ENCODE data around the gene PHTF1.

PHTF1 gene

DNA sequence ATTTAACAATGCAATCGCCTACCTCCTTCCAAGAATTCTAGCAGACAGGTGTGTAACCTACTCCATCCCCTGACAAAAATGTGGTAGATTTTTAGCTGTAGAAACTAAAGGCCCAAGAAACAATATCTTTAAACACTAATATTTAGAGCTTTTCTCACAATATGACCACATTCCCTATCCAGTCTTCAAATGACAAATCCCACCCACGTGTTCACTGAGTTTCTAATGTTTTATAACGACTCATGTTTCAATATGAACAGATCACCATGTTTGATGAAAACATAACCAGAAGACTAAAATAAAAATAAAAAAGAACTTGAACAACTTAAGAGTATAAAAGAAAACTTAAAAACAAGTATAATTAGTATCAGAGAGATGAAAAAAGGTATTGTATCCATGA is 28.4 kb upstream of the PHTF1 start:
- H3K4me3 ChIP-seq (ENCODE audit: low read depth, low read length) = no peak overlapping the region
- TF ChIP-seq, protein P1, sequence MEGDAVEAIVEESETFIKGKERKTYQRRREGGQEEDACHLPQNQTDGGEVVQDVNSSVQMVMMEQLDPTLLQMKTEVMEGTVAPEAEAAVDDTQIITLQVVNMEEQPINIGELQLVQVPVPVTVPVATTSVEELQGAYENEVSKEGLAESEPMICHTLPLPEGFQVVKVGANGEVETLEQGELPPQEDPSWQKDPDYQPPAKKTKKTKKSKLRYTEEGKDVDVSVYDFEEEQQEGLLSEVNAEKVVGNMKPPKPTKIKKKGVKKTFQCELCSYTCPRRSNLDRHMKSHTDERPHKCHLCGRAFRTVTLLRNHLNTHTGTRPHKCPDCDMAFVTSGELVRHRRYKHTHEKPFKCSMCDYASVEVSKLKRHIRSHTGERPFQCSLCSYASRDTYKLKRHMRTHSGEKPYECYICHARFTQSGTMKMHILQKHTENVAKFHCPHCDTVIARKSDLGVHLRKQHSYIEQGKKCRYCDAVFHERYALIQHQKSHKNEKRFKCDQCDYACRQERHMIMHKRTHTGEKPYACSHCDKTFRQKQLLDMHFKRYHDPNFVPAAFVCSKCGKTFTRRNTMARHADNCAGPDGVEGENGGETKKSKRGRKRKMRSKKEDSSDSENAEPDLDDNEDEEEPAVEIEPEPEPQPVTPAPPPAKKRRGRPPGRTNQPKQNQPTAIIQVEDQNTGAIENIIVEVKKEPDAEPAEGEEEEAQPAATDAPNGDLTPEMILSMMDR (IDR thresholded peaks at IDR 0.05; ENCODE audit: insufficient read depth, low read depth, low read length, missing control alignments) = no peak
- no peak for DNase-seq (ENCODE audit: low read depth)

DNA sequence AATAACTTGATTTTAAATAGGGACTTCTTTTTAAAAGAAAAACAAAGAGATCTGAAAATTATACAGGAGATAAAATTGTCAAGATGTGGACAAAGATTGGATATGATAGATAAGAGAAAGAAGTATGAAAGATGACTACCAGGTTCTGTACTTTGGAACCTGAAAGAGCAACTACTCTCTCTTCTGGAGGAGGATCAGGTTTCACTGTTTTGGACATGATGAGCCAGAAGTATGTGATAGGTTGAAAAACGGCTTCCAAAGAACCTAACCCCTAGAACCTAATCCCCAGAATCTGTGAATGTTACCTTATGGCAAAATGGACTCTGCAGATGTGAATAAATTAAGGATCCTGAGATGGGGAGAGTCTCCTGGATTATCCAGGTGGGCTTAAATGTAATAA is 26.8 kb upstream of the PHTF1 start:
- TF ChIP-seq, protein P1 (IDR thresholded peaks at IDR 0.05; ENCODE audit: insufficient read depth, low read depth, low read length, missing control alignments) = no peak
- no peak for DNase-seq (ENCODE audit: low read depth)
- H3K4me3 ChIP-seq (ENCODE audit: low read depth, low read length) = no peak overlapping the region

DNA sequence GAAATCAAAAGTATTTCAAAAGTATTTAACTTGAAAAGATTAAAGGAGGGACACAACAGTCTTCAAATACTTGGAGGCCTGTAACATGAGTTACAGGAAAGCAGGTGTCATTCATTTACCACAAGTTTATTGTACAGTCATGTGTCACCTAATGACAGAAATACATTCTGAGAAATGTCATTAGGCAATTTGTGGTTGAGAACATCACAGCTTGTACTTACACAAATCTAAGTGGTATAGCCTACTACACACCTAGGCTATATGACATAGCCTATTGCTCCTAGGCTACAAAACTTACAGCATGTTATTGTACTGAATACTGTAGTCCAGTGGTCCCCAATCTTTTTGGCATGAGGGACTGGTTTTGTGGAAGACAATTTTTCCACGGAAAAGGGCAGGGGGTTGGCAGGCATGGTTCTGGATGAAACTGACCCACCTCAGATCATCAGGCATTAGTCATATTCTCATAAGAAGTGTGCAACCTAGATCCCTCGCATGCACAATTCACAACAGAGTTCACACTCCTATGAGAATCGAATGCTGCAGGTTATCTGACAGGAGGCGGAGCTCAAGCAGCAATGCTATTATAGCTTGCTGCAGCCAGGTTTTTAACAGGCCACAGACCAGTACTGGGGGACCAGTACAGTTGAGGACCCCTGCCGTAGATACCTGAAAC is 25.0 kb upstream of the PHTF1 start:
- peak; percentile 73 for DNase-seq (ENCODE audit: low read depth)
- TF ChIP-seq, protein P1 (IDR thresholded peaks at IDR 0.05; ENCODE audit: insufficient read depth, low read depth, low read length, missing control alignments) = no peak
- H3K4me3 ChIP-seq (ENCODE audit: low read depth, low read length) = 0 out of 2 replicates have a peak overlapping the region, but pooled peaks have one; percentile 8

DNA sequence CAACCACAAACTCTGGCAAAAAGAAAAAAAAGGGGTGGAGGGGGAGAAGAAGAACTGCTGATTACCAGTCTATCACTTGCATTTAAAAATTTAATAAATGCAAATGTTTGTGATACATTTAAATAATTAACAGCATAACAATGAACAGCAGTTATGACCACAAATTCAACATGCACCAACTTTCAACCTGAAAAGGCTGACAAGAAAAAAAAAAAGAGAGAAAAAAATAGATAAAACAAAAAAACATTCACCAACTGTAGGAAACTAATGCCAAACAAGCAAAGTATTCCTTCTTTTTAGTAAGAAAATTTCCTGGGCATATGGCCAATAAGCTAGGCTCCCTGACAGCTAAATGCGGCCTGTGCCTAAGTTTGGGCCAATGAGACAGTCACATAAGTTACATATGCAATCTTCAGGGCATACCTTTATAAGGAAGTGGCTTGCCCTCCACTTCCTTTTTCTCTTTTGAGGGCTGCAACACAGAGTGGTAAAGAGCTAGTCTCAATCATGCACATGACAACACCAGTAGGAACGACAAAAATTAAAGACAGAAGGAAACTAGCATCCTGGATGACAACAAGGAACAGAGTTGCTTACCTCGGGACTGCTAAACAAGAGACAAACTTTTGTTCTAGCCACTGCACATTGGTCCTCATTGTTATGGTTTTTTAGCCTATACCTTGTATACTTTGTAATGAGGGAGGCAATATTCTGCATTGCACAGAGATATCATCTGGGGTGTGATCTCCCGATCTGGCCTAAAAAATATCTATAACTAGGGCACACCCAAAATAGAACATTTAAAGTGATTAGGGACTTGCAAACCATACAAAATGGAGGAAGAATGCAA is 24.2 kb upstream of the PHTF1 start:
- TF ChIP-seq, protein P1 (IDR thresholded peaks at IDR 0.05; ENCODE audit: insufficient read depth, low read depth, low read length, missing control alignments) = no peak
- H3K4me3 ChIP-seq (ENCODE audit: low read depth, low read length) = 0 out of 2 replicates have a peak overlapping the region, but pooled peaks have one; percentile 8
- DNase-seq (ENCODE audit: low read depth) = peak; percentile 61

DNA sequence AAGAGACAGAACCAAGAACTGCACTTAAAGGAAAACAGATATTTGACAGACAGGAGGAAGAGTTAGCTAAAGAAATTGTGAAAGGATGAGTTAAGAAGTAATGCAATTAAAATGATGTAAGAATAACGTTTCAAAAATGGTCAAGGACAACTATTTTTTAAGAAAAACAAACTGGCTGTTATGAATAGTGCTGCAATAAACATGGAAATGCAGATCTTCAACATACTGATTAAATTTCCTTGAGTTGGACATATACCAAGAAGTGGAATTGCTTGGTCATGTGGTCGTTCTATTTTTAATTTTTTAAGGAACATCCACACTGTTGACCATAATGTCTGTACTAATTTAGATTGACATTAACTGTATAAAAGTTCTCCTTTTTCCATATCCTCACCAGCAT is 23.1 kb upstream of the PHTF1 start:
- DNase-seq (ENCODE audit: low read depth) = no peak
- TF ChIP-seq, protein P1 (IDR thresholded peaks at IDR 0.05; ENCODE audit: insufficient read depth, low read depth, low read length, missing control alignments) = no peak
- no peak overlapping the region for H3K4me3 ChIP-seq (ENCODE audit: low read depth, low read length)

DNA sequence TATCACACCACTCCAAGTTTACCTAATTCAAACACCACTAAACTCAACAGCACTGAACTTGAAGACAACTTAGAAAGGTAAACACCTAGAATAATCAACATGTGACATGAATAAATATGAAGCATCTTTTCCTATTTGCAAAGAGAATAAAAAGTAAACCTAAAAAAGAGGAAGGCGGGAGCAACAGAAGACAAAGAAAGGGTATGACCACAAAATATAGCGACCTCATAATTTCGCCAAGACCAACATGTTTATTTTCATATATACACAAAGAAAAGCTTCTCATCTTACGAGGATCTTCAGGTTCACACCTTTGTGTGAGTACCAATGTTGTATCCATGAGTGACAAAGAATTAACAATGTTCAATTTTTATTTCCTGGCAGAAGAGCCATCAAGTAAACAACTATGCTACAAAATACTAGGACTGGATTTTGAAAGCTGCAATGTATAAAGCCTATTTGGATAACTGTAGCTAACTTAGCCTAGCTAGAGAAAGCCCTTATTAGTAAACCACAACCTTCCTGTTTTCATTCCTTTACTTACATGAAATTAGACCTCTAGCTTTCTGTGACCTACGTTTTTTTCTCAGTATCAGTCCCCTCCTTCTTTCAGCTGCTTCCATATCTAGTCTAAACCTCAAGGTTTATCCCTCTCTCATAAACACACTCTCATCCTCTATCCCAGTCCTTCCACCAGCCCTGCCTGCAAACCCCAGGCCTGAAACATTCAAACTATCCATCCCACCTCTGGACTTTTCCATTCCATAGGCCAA is 21.3 kb upstream of the PHTF1 start:
- H3K4me3 ChIP-seq (ENCODE audit: low read depth, low read length) = no peak overlapping the region
- DNase-seq (ENCODE audit: low read depth) = peak; percentile 35
- TF ChIP-seq, protein P1 (IDR thresholded peaks at IDR 0.05; ENCODE audit: insufficient read depth, low read depth, low read length, missing control alignments) = no peak
